Right lobe of liver (tissue), 6 donors: ENCODE results near the gene ZBTB16. TPM values are rescaled to one million over a fixed set of nuclear protein-coding genes. Genes with fewer than 3 reads are reported as not detected.

Experiments used
- ATAC-seq, 4 donors: fragments of 200-7000 bp; cut with Tn5 transposase; one replicate each; pipeline ENCODE4 v1.9.1; 2020; ENCODE audit warnings: mild to moderate bottlenecking in 4 of 4, moderate library complexity in 4 of 4
- DNase-seq, 3 donors: peaks; one replicate each; pipeline ENCODE4 v3.0.0-alpha.2; 2020
- H3K27ac ChIP-seq, 3 donors: fragments of 200-600 bp; one replicate each; pipeline ENCODE4 v1.8.0; 2022
- H3K27me3 ChIP-seq, 2 donors: fragments of 200-600 bp; one replicate each; pipeline ENCODE4 v1.8.0; 2022
- H3K36me3 ChIP-seq, 4 donors: fragments of 200-600 bp; sonication (generic) in 1 of 4; one replicate each; pipeline versions ENCODE4 v1.5.1 to v1.8.0; 2017 to 2022; ENCODE audit warnings: control low read depth in 1 of 4
- H3K4me1 ChIP-seq, 4 donors: fragments of 200-600 bp; sonication (generic) in 1 of 4; one replicate each; pipeline versions ENCODE4 v1.5.1 to v1.8.0; 2017 to 2022; ENCODE audit warnings: control low read depth in 1 of 4
- H3K4me3 ChIP-seq, 3 donors: fragments of 200-600 bp; one replicate each; pipeline ENCODE4 v1.8.0; 2022
- H3K9me3 ChIP-seq, 4 donors: fragments of 200-600 bp; sonication (generic) in 1 of 4; one replicate each; pipeline versions ENCODE4 v1.5.1 to v1.8.0; 2017 to 2022; ENCODE audit warnings: control low read depth in 1 of 4
- CTCF ChIP-seq, 4 donors: fragments of 200-600 bp in 3 of 4; fragments of 450-650 bp in 1 of 4; IDR thresholded peaks; one replicate each; pipeline versions ENCODE4 v1.5.1 to v1.8.0; 2016 to 2022; ENCODE audit warnings: antibody characterized with exemption in 4 of 4, mild to moderate bottlenecking in 2 of 4
- POLR2A ChIP-seq: fragments of 450-650 bp; IDR thresholded peaks from one replicate; pipeline ENCODE4 v1.6.1; 2017; ENCODE audit warnings: antibody characterized with exemption, mild to moderate bottlenecking
- WGBS: methylation state at CpG from one replicate; pipeline ENCODE4 v1.1.6; 2018; ENCODE audit warnings: low coverage, low lambda C conversion rate; ENCODE audit not compliant: insufficient coverage; ENCODE audit errors: missing lambda C conversion rate; 5-methylcytosine and 5-hydroxymethylcytosine counted together
- intact Hi-C, 2 donors: fragments of 100-400 bp; cut with DNase I; formaldehyde crosslinking; loops; one replicate each; pipeline versions ENCODE4 v1.11.2 to v1.14.1; 2022
- total RNA-seq, 6 experiments: library from RNA; depleted of rRNA in 2 of 6; stranded (reverse); fragments of >200 nt in 2 of 6; fragmentation: NEBNext Ultra II Directional in 3 of 6; extraction: Animal tissue kit (Norgen Biotek cat#: 25700) in 3 of 6; gene quantifications; one replicate each; pipeline versions ENCODE4 v1.1.0 to v1.2.4, GENCODE V29; 2016 to 2023
- donor health status: DM: no; HTN: yes; CAD: no.
- donor health status: DM: no; HTN: no; CAD: no.
- donor health status: DM: no; HTN: no; CAD: no.
- donor health status: DM: no; HTN: yes; CAD: no.
- donor health status: DM: no; HTN: yes; CAD: no.

Gene ZBTB16
- total RNA-seq, 6 experiments from 2014 or later: 13.1 to 205 (median 52.2) TPM

- peak in 2 of 3 donors; percentile 64 to 70 for DNase-seq
- peaks cover 0 to 54% (median 20%) of the 10 kb centered on the region in 4 donors for H3K4me1 ChIP-seq
- H3K9me3 ChIP-seq: no peaks in the 10 kb centered on the region
- H3K27me3 ChIP-seq: no peaks in the 10 kb centered on the region
- intact Hi-C loops: loop anchor here in 1 of 2 donors (10.0 kb wide), 1 partner anchor 94 kb away; no protein-coding TSS in a partner anchor
- WGBS: 0% methylated on average over 10 of the region's 78 CpGs
- TF ChIP-seq CTCF (IDR thresholded peaks at IDR 0.05) (no peak), POLR2A (no peak)
- peak overlapping the region; percentile 78 to 96 (median 89) for H3K4me3 ChIP-seq
- peak in 2 of 4 donors; percentile 14 to 20 for ATAC-seq
- peaks cover 0 to 28% (median 16%) of the 10 kb centered on the region in 4 donors for H3K36me3 ChIP-seq
- peak overlapping the region; percentile 93 to 100 (median 94) for H3K27ac ChIP-seq
These were observed 1.0 kb downstream of the ZBTB16 start for GRCh38 chr11:114060392-114061047.

- peak overlapping the region; percentile 78 to 96 (median 89) for H3K4me3 ChIP-seq
- intact Hi-C loops: loop anchor here in 1 of 2 donors (10.0 kb wide), 1 partner anchor 94 kb away; no protein-coding TSS in a partner anchor
- no peaks in the 10 kb centered on the region for H3K27me3 ChIP-seq
- H3K36me3 ChIP-seq: peaks cover 0 to 34% (median 18%) of the 10 kb centered on the region in 4 donors
- TF ChIP-seq CTCF (IDR thresholded peaks at IDR 0.05) (no peak), POLR2A (no peak)
- no peaks in the 10 kb centered on the region for H3K9me3 ChIP-seq
- DNase-seq (peak in 1 of 3 donors; percentile 59), ATAC-seq (peak in 3 of 4 donors; percentile 0 to 9 (median 4))
- H3K4me1 ChIP-seq: peaks cover 0 to 60% (median 23%) of the 10 kb centered on the region in 4 donors
- WGBS: 4% methylated on average over 12 of the region's 45 CpGs
- H3K27ac ChIP-seq: peak overlapping the region; percentile 93 to 100 (median 94)
These were observed 1.7 kb downstream of the ZBTB16 start for GRCh38 chr11:114061048-114061680.

GRCh38 chr11:114061681-114062049 is 2.2 kb downstream of the ZBTB16 start:
- peak in 2 of 3 donors; percentile 74 to 76 for DNase-seq
- peak overlapping the region; percentile 93 to 100 (median 94) for H3K27ac ChIP-seq
- H3K4me3 ChIP-seq: peak overlapping the region; percentile 78 to 96 (median 89)
- peaks cover 0 to 36% (median 20%) of the 10 kb centered on the region in 4 donors for H3K36me3 ChIP-seq
- peaks cover 0 to 63% (median 24%) of the 10 kb centered on the region in 4 donors for H3K4me1 ChIP-seq
- intact Hi-C loops: loop anchor here in 1 of 2 donors (10.0 kb wide), 1 partner anchor 93 kb away; no protein-coding TSS in a partner anchor
- WGBS: 14% methylated on average over 3 of the region's 7 CpGs
- ATAC-seq: peak; percentile 2 to 20 (median 6)
- no peaks in the 10 kb centered on the region for H3K9me3 ChIP-seq
- no peaks in the 10 kb centered on the region for H3K27me3 ChIP-seq
- peak; percentile 45 for TF ChIP-seq POLR2A
- no peak for TF ChIP-seq CTCF (IDR thresholded peaks at IDR 0.05)

GRCh38 chr11:114062272-114062671 is 2.8 kb downstream of the ZBTB16 start:
- Histone ChIP-seq H3K27me3 (no peaks in the 10 kb centered on the region), H3K36me3 (peaks cover 0 to 42% (median 24%) of the 10 kb centered on the region in 4 donors), H3K4me1 (peaks cover 0 to 60% (median 26%) of the 10 kb centered on the region in 4 donors), H3K9me3 (no peaks in the 10 kb centered on the region), H3K27ac (peak overlapping the region; percentile 93 to 100 (median 94)), H3K4me3 (peak overlapping the region in 2 of 3 donors; percentile 89 to 96)
- ATAC-seq: no peak
- TF ChIP-seq CTCF (IDR thresholded peaks at IDR 0.05): no peak
- DNase-seq: no peak
- 80% methylated on average over 3 of the region's 9 CpGs for WGBS
- intact Hi-C loops: loop anchor here in 1 of 2 donors (10.0 kb wide), 1 partner anchor 93 kb away; no protein-coding TSS in a partner anchor
